ENCODE measurements around the gene CEL. TPM values are rescaled to one million over a fixed set of nuclear protein-coding genes. Genes with fewer than 3 reads are reported as not detected.
"Not testable (repeated sequence)": the region's sequence is repeated elsewhere in the genome, so short reads cannot be mapped to it uniquely, and the experiment has no call there.

Gene CEL
- total and polyA plus RNA-seq, 2 donors (not counting 1 experiment from before 2014, with no cell fraction given), result 0.12 to 0.33 TPM

- Histone ChIP-seq H2AFZ (ENCODE audit: low read length) (no peak overlapping the region), H3K27ac (ENCODE audit: insufficient read depth, low read length) (no peak overlapping the region), H3K9ac (ENCODE audit: insufficient read depth, low read length) (no peak overlapping the region), H3K36me3 (ENCODE audit: control insufficient read depth, insufficient read depth, low read length) (no peaks in the 10 kb centered on the region), H3K27me3 (ENCODE audit: control insufficient read depth, insufficient read depth, low read length) (peaks cover 20% of the 10 kb centered on the region), H4K20me1 (ENCODE audit: control insufficient read depth, extremely low read depth, insufficient read depth, low read length) (no peaks in the 10 kb centered on the region), H3K9me3 (ENCODE audit: control insufficient read depth, insufficient read depth, low read depth, low read length) (no peaks in the 10 kb centered on the region), H3K4me3 (replicated peaks in 1 of 4; ENCODE audit: control extremely low read depth in 1 of 4, insufficient read depth in 1 of 4, low read depth in 3 of 4, low read length in 4 of 4) (no peak overlapping the region), H3K4me1 (ENCODE audit: control insufficient read depth, extremely low read depth, insufficient read depth, low read length) (no peaks in the 10 kb centered on the region), H3K79me2 (ENCODE audit: control insufficient read depth, insufficient read depth, low read length) (no peaks in the 10 kb centered on the region), H3K4me2 (ENCODE audit: extremely low read depth, insufficient read depth, low read length) (no peak overlapping the region)
- no peak for DNase-seq (ENCODE audit: low read depth in 2 of 2)
- TF ChIP-seq CTCF (conservative IDR thresholded peaks at IDR 0.05 in 1 of 2, IDR thresholded peaks at IDR 0.05 in 1 of 2; ENCODE audit: low read depth in 1 of 2, low read length in 2 of 2) (no peak), EZH2 (IDR thresholded peaks at IDR 0.05; ENCODE audit: low read length, missing control alignments) (no peak)
Observed at GRCh38 chr9:133078486-133078885, 16.7 kb downstream of the CEL start.

GRCh38 chr9:133080161-133080560, 18.4 kb downstream of the CEL start:
- Histone ChIP-seq H3K4me1 (ENCODE audit: control insufficient read depth, extremely low read depth, insufficient read depth, low read length) (no peaks in the 10 kb centered on the region), H3K9ac (ENCODE audit: insufficient read depth, low read length) (no peak overlapping the region), H3K4me3 (replicated peaks in 1 of 4; ENCODE audit: control extremely low read depth in 1 of 4, insufficient read depth in 1 of 4, low read depth in 3 of 4, low read length in 4 of 4) (no peak overlapping the region), H3K79me2 (ENCODE audit: control insufficient read depth, insufficient read depth, low read length) (no peaks in the 10 kb centered on the region), H3K27me3 (ENCODE audit: control insufficient read depth, insufficient read depth, low read length) (peaks cover 20% of the 10 kb centered on the region), H2AFZ (ENCODE audit: low read length) (no peak overlapping the region), H4K20me1 (ENCODE audit: control insufficient read depth, extremely low read depth, insufficient read depth, low read length) (no peaks in the 10 kb centered on the region), H3K9me3 (ENCODE audit: control insufficient read depth, insufficient read depth, low read depth, low read length) (no peaks in the 10 kb centered on the region), H3K36me3 (ENCODE audit: control insufficient read depth, insufficient read depth, low read length) (no peaks in the 10 kb centered on the region), H3K27ac (ENCODE audit: insufficient read depth, low read length) (no peak overlapping the region), H3K4me2 (ENCODE audit: extremely low read depth, insufficient read depth, low read length) (no peak overlapping the region)
- no peak for TF ChIP-seq CTCF (conservative IDR thresholded peaks at IDR 0.05 in 1 of 2, IDR thresholded peaks at IDR 0.05 in 1 of 2; ENCODE audit: low read depth in 1 of 2, low read length in 2 of 2)
- TF ChIP-seq EZH2 (IDR thresholded peaks at IDR 0.05; ENCODE audit: low read length, missing control alignments), result no peak
- no peak for DNase-seq (ENCODE audit: low read depth in 2 of 2)

GRCh38 chr9:133080786-133081779, 19.3 kb downstream of the CEL start:
- H3K27me3 ChIP-seq (ENCODE audit: control insufficient read depth, insufficient read depth, low read length), result peaks cover 20% of the 10 kb centered on the region
- not testable (repeated sequence) for H3K36me3 ChIP-seq (ENCODE audit: control insufficient read depth, insufficient read depth, low read length); DNase-seq (ENCODE audit: low read depth in 2 of 2); H3K4me2 ChIP-seq (ENCODE audit: extremely low read depth, insufficient read depth, low read length); H2AFZ ChIP-seq (ENCODE audit: low read length); H3K27ac ChIP-seq (ENCODE audit: insufficient read depth, low read length); H4K20me1 ChIP-seq (ENCODE audit: control insufficient read depth, extremely low read depth, insufficient read depth, low read length); H3K4me1 ChIP-seq (ENCODE audit: control insufficient read depth, extremely low read depth, insufficient read depth, low read length); H3K9ac ChIP-seq (ENCODE audit: insufficient read depth, low read length); H3K79me2 ChIP-seq (ENCODE audit: control insufficient read depth, insufficient read depth, low read length); H3K9me3 ChIP-seq (ENCODE audit: control insufficient read depth, insufficient read depth, low read depth, low read length); H3K4me3 ChIP-seq (replicated peaks in 1 of 4; ENCODE audit: control extremely low read depth in 1 of 4, insufficient read depth in 1 of 4, low read depth in 3 of 4, low read length in 4 of 4)

GRCh38 chr9:133081957-133082644, 20.3 kb downstream of the CEL start:
- not testable (repeated sequence) for H3K4me2 ChIP-seq (ENCODE audit: extremely low read depth, insufficient read depth, low read length); H2AFZ ChIP-seq (ENCODE audit: low read length); H3K4me3 ChIP-seq (replicated peaks in 1 of 4; ENCODE audit: control extremely low read depth in 1 of 4, insufficient read depth in 1 of 4, low read depth in 3 of 4, low read length in 4 of 4); DNase-seq (ENCODE audit: low read depth in 2 of 2); H3K9ac ChIP-seq (ENCODE audit: insufficient read depth, low read length); H3K36me3 ChIP-seq (ENCODE audit: control insufficient read depth, insufficient read depth, low read length); H3K27ac ChIP-seq (ENCODE audit: insufficient read depth, low read length); H3K9me3 ChIP-seq (ENCODE audit: control insufficient read depth, insufficient read depth, low read depth, low read length); H3K79me2 ChIP-seq (ENCODE audit: control insufficient read depth, insufficient read depth, low read length); H3K4me1 ChIP-seq (ENCODE audit: control insufficient read depth, extremely low read depth, insufficient read depth, low read length); H4K20me1 ChIP-seq (ENCODE audit: control insufficient read depth, extremely low read depth, insufficient read depth, low read length)
- H3K27me3 ChIP-seq (ENCODE audit: control insufficient read depth, insufficient read depth, low read length), result peaks cover 17% of the 10 kb centered on the region

- H3K9ac ChIP-seq (ENCODE audit: insufficient read depth, low read length); H3K79me2 ChIP-seq (ENCODE audit: control insufficient read depth, insufficient read depth, low read length); H3K27ac ChIP-seq (ENCODE audit: insufficient read depth, low read length); H3K4me1 ChIP-seq (ENCODE audit: control insufficient read depth, extremely low read depth, insufficient read depth, low read length); H3K4me3 ChIP-seq (replicated peaks in 1 of 4; ENCODE audit: control extremely low read depth in 1 of 4, insufficient read depth in 1 of 4, low read depth in 3 of 4, low read length in 4 of 4); H4K20me1 ChIP-seq (ENCODE audit: control insufficient read depth, extremely low read depth, insufficient read depth, low read length); H2AFZ ChIP-seq (ENCODE audit: low read length); H3K36me3 ChIP-seq (ENCODE audit: control insufficient read depth, insufficient read depth, low read length); H3K4me2 ChIP-seq (ENCODE audit: extremely low read depth, insufficient read depth, low read length); DNase-seq (ENCODE audit: low read depth in 2 of 2); H3K9me3 ChIP-seq (ENCODE audit: control insufficient read depth, insufficient read depth, low read depth, low read length): not testable (repeated sequence)
- peaks cover 13% of the 10 kb centered on the region for H3K27me3 ChIP-seq (ENCODE audit: control insufficient read depth, insufficient read depth, low read length)
Observed at GRCh38 chr9:133083688-133084087, 21.9 kb downstream of the CEL start.

Measured in fibroblast of lung (primary cell).